ENCODE data around the gene PIP5K1B. TPM values are rescaled to one million over a fixed set of nuclear protein-coding genes. Genes with fewer than 3 reads are reported as not detected.
A peak's percentile ranks its signal among the peaks of the same experiment; 100 is the strongest.

Gene PIP5K1B
- total and polyA plus RNA-seq, 2 of the 13 experiments (the other 11 are each of a cell fraction or from before 2014, with no cell fraction given), result 15.8 to 17.5 TPM

DNA sequence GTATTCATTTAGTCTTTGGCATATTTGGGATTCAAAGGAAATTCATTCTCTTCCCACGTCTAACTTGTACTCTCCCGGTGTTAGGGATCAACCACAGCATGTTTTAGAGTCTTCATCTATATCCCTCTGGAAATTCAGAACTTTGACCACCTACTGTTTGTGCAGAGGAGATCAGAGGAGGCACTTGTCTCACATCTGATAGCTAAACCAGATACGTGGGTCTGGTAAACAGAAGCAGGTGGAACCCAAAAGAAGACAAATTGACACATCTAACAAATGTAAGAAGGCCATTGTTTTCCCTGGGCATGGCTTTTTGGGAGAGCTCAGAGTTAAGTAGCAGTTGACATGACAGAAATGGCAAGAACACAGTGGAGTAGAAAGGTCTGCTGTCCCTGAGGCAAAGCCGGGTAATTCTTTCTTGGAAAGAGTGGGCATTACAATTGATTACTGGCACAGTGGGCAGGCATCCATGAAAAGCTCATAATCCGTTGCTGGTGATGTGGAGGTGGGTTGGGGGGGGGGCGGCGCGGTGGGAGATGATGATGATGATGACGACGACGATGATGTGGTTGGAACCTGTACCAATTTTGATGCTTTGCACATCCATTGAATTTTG, 27.5 kb downstream of the PIP5K1B start (continued):
- TF ChIP-seq HMG20B (CRISPR knock-in tag; conservative IDR thresholded peaks at IDR 0.05) (peak; percentile 83; the same call in 1 of the 2 replicates), ISL2 (CRISPR knock-in tag; IDR thresholded peaks at IDR 0.05) (peak; percentile 93), PPARG (CRISPR knock-in tag; conservative IDR thresholded peaks at IDR 0.05) (peak; percentile 71), JUNB (CRISPR knock-in tag; IDR thresholded peaks at IDR 0.05; ENCODE audit: borderline replicate concordance) (peak; percentile 26; the same call in 1 of the 2 replicates), STAT5B (CRISPR knock-in tag; IDR thresholded peaks at IDR 0.05) (0 out of 2 replicates have a peak, but pooled peaks have one; percentile 26), ASH2L (IDR thresholded peaks at IDR 0.05; ENCODE audit: insufficient read length, low read depth, low read length) (peak; percentile 69), DRAP1 (CRISPR knock-in tag; IDR thresholded peaks at IDR 0.05) (peak; percentile 58), BHLHE40 (IDR thresholded peaks at IDR 0.05; ENCODE audit: low read length) (no peak), ZNF556 (CRISPR knock-in tag; IDR thresholded peaks at IDR 0.05; ENCODE audit: borderline replicate concordance) (0 out of 2 replicates have a peak, but pooled peaks have one; percentile 39), SP5 (CRISPR knock-in tag; IDR thresholded peaks at IDR 0.05; ENCODE audit: borderline replicate concordance, low read depth) (peak; percentile 75; the same call in 1 of the 2 replicates), FOSL2 (CRISPR knock-in tag; IDR thresholded peaks at IDR 0.05) (peak; percentile 67), ZNF558 (CRISPR knock-in tag; IDR thresholded peaks at IDR 0.05; ENCODE audit: borderline replicate concordance) (peak; percentile 52; the same call in 1 of the 2 replicates), ZNF652 (CRISPR knock-in tag; IDR thresholded peaks at IDR 0.05; ENCODE audit: borderline replicate concordance, low read depth) (peak; percentile 32; the same call in 1 of the 2 replicates), ZSCAN21 (CRISPR knock-in tag; IDR thresholded peaks at IDR 0.05; ENCODE audit: borderline replicate concordance) (0 out of 2 replicates have a peak, but pooled peaks have one; percentile 34), BRCA1 (CRISPR knock-in tag; IDR thresholded peaks at IDR 0.05) (no peak), HHEX (CRISPR knock-in tag; IDR thresholded peaks at IDR 0.05) (peak; percentile 54; the same call in 1 of the 2 replicates), ZNF430 (CRISPR knock-in tag; IDR thresholded peaks at IDR 0.05) (no peak), HNF4A (CRISPR knock-in tag; IDR thresholded peaks at IDR 0.05) (peak; percentile 96), ZNF614 (CRISPR knock-in tag; IDR thresholded peaks at IDR 0.05; ENCODE audit: borderline replicate concordance) (peak; percentile 38; the same call in 1 of the 2 replicates), ZNF292 (CRISPR knock-in tag; IDR thresholded peaks at IDR 0.05; ENCODE audit: borderline replicate concordance, low read depth) (peak; percentile 60; the same call in 1 of the 2 replicates), GATAD2A (CRISPR knock-in tag; IDR thresholded peaks at IDR 0.05) (peak; percentile 97)
- TF ChIP-seq, protein P1, sequence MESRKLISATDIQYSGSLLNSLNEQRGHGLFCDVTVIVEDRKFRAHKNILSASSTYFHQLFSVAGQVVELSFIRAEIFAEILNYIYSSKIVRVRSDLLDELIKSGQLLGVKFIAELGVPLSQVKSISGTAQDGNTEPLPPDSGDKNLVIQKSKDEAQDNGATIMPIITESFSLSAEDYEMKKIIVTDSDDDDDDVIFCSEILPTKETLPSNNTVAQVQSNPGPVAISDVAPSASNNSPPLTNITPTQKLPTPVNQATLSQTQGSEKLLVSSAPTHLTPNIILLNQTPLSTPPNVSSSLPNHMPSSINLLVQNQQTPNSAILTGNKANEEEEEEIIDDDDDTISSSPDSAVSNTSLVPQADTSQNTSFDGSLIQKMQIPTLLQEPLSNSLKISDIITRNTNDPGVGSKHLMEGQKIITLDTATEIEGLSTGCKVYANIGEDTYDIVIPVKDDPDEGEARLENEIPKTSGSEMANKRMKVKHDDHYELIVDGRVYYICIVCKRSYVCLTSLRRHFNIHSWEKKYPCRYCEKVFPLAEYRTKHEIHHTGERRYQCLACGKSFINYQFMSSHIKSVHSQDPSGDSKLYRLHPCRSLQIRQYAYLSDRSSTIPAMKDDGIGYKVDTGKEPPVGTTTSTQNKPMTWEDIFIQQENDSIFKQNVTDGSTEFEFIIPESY (CRISPR knock-in tag; IDR thresholded peaks at IDR 0.05), result 0 out of 2 replicates have a peak, but pooled peaks have one; percentile 7
